Measurements from ENCODE around the gene UBALD2.

UBALD2 gene

GRCh38 chr17:76266244-76266938 lies 1.2 kb downstream of the UBALD2 start:
- DNase-seq = peak; percentile 51

- no peak for DNase-seq
These were observed 2.0 kb downstream of the UBALD2 start for GRCh38 chr17:76267051-76267576.

- DNase-seq = peak; percentile 50
These were observed 2.4 kb downstream of the UBALD2 start for GRCh38 chr17:76267581-76268001.

- peak; percentile 89 for DNase-seq
These were observed 3.0 kb downstream of the UBALD2 start for GRCh38 chr17:76268015-76268749.

- peak; percentile 30 for DNase-seq
These were observed 4.1 kb downstream of the UBALD2 start for GRCh38 chr17:76268991-76269981.

GRCh38 chr17:76270127-76270592 lies 5.0 kb downstream of the UBALD2 start:
- peak; percentile 48 for DNase-seq

- peak; percentile 55 for DNase-seq
These were observed 5.9 kb downstream of the UBALD2 start for GRCh38 chr17:76270770-76271668.

- peak; percentile 91 for DNase-seq
These were observed 6.8 kb downstream of the UBALD2 start for GRCh38 chr17:76271669-76272540.

GRCh38 chr17:76272541-76273444 lies 7.6 kb downstream of the UBALD2 start:
- DNase-seq = peak; percentile 84

- DNase-seq = peak; percentile 15
These were observed 8.4 kb downstream of the UBALD2 start for GRCh38 chr17:76273445-76274111.

- no peak for DNase-seq
These were observed 9.2 kb downstream of the UBALD2 start for GRCh38 chr17:76274112-76274956.

GRCh38 chr17:76275382-76276068 lies 10.4 kb downstream of the UBALD2 start:
- DNase-seq = no peak

- no peak for DNase-seq
These were observed 10.9 kb downstream of the UBALD2 start for GRCh38 chr17:76276069-76276431.

GRCh38 chr17:76276461-76277299 lies 11.5 kb downstream of the UBALD2 start:
- DNase-seq = no peak

GRCh38 chr17:76277300-76278267 lies 12.4 kb downstream of the UBALD2 start:
- no peak for DNase-seq

All from activated CD4-positive, alpha-beta T cell treated with anti-CD3 and anti-CD28 coated beads for 48 hours (primary cell).